H1 (cell line): Measurements from ENCODE around the gene TRABD2A. TPM values are rescaled to one million over a fixed set of nuclear protein-coding genes. Genes with fewer than 3 reads are reported as not detected.

Experiments used
- SIN3A ChIP-seq, 2 experiments: IDR thresholded peaks in 1 of 2; conservative IDR thresholded peaks in 1 of 2; 2 replicates each; pipeline ENCODE4 v1.6.1; 2011 to 2012; ENCODE audit warnings: low read length in 2 of 2, improper control_type of control experiment in 1 of 2, low read depth in 1 of 2, mild to moderate bottlenecking in 1 of 2
- TBP ChIP-seq: IDR thresholded peaks from 2 replicates; pipeline ENCODE4 v1.6.1; 2011; ENCODE audit warnings: low read depth, low read length, improper control_type of control experiment
- polyA plus RNA-seq, 7 experiments: library from polyadenylated mRNA; depleted of rRNA in 3 of 7; stranded (reverse) in 5 of 7; unstranded in 2 of 7; fragments of >200 nt in 5 of 7; fragments of 200-250 nt in 2 of 7; gene quantifications; 1 replicate in 5 of 7; 2 replicates in 1 of 7; 4 replicates in 1 of 7; pipeline versions ENCODE4 v1.2.1 to v1.2.3, GENCODE V29; 2011 to 2013; ENCODE audit warnings: missing spikeins in 2 of 7, mixed read lengths in 2 of 7
- total RNA-seq: library from RNA; stranded (reverse); fragmentation: NEBNext Ultra II Directional; extraction: Animal tissue kit (Norgen Biotek cat#: 25700); gene quantifications from 2 replicates; pipeline ENCODE4 v1.2.1, GENCODE V29; 2021
- TF ChIP-seq, protein P1 (sequence below): IDR thresholded peaks from 2 replicates; pipeline ENCODE4 v1.6.1; 2011; ENCODE audit warnings: low read length, improper control_type of control experiment

TRABD2A gene
- total and polyA plus RNA-seq, 2 of the 8 experiments (the other 6 are each of a cell fraction or from before 2014, with no cell fraction given), result 17.3 to 18.6 TPM

DNA sequence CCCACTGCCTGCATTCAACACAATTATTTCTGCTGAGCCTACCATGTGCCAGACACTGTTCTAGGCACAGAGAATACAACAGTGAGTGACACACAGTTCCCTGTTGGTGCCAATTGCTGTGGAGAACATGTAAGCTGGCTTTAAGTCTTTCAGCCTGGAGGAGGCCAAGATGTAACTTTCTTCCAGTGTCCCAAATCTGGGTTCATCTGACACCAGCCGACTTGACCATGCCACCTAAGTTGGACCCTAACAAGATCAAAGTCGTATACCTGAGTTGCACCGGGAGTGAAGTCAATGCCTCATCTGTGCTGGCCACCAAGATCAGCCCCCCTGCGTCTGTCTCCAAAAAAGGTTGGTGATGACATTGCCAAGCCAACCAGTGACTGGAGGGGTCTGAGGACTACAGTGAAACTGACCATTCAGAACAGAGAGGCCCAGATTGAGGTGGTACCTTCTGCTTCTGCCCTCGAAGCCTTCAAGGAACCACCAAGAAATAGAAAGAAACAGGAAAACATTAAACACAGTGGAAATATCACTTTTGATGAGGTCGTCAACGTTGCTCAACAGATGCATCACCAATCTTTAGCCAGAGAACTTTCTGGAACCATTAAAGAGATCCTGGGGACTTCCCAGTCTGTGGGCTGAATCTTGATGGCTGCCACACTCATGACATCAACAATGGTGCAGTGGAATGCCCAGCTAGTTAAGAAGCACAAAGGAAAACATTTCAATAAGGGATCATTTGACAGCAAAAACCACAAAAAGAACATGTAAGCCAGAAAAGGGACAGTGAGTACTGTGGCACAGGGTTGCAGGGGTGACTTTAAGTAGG lies 6.3 kb downstream of the TRABD2A start (continued):
- TF ChIP-seq, protein P1, sequence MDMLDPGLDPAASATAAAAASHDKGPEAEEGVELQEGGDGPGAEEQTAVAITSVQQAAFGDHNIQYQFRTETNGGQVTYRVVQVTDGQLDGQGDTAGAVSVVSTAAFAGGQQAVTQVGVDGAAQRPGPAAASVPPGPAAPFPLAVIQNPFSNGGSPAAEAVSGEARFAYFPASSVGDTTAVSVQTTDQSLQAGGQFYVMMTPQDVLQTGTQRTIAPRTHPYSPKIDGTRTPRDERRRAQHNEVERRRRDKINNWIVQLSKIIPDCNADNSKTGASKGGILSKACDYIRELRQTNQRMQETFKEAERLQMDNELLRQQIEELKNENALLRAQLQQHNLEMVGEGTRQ, result no peak
- no peak for TF ChIP-seq SIN3A (conservative IDR thresholded peaks at IDR 0.05 in 1 of 2, IDR thresholded peaks at IDR 0.05 in 1 of 2; ENCODE audit: low read depth in 1 of 2, low read length in 2 of 2)
- no peak for TF ChIP-seq TBP
